ENCODE data around the gene LIPA. TPM values are rescaled to one million over a fixed set of nuclear protein-coding genes. Genes with fewer than 3 reads are reported as not detected.
"Not testable (repeated sequence)": the region's sequence is repeated elsewhere in the genome, so short reads cannot be mapped to it uniquely, and the experiment has no call there.

The LIPA gene
- total RNA-seq, 1 donor from 2014 or later: 17.0 TPM

DNA sequence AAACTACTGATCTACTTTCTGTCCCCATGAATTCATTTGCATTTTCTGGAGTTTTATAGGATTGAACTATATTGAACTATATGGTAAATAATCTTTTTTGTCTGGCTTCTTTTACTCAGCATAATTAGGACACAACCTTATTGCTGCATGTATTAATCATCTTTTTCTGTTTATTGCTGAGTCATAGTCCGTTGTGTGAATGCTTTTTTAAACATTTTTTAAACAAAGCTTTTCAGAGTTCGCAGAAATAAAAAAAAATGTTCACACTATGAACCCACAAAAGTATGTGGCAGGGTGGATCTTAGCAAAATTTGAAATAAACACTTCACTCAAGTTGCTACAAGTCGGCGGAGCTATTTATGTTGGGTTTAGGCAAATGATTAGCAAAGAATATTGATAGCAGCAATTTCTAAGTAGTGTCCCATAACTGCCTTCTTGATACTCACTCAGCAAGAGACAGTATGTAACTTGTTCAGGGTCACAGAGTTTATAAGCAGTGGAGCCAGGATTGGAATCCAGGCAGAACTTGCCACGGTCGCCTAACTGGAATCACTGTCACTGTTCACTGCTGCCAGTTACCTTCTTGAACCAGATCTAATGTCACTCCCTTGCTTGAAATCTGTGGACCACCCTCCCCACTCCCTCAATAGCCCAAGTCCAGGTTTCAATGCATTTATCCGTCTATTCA is 50.1 kb downstream of the LIPA start:
- H3K27ac Mint-ChIP-seq: no peak overlapping the region
- peaks cover 2% of the 10 kb centered on the region for H3K4me1 Mint-ChIP-seq (ENCODE audit: low read depth)
- TF ChIP-seq, protein P1, sequence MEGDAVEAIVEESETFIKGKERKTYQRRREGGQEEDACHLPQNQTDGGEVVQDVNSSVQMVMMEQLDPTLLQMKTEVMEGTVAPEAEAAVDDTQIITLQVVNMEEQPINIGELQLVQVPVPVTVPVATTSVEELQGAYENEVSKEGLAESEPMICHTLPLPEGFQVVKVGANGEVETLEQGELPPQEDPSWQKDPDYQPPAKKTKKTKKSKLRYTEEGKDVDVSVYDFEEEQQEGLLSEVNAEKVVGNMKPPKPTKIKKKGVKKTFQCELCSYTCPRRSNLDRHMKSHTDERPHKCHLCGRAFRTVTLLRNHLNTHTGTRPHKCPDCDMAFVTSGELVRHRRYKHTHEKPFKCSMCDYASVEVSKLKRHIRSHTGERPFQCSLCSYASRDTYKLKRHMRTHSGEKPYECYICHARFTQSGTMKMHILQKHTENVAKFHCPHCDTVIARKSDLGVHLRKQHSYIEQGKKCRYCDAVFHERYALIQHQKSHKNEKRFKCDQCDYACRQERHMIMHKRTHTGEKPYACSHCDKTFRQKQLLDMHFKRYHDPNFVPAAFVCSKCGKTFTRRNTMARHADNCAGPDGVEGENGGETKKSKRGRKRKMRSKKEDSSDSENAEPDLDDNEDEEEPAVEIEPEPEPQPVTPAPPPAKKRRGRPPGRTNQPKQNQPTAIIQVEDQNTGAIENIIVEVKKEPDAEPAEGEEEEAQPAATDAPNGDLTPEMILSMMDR (IDR thresholded peaks at IDR 0.05; ENCODE audit: unreplicated experiment): no peak
- no peak overlapping the region for H3K4me3 Mint-ChIP-seq (ENCODE audit: low read depth)
- no peak for DNase-seq (ENCODE audit: low spot score, unreplicated experiment)
- peaks cover 32% of the 10 kb centered on the region for H3K27me3 Mint-ChIP-seq
- no peaks in the 10 kb centered on the region for H3K36me3 Mint-ChIP-seq (ENCODE audit: insufficient read depth)
- no peaks in the 10 kb centered on the region for H3K9me3 Mint-ChIP-seq (ENCODE audit: low read depth)

DNA sequence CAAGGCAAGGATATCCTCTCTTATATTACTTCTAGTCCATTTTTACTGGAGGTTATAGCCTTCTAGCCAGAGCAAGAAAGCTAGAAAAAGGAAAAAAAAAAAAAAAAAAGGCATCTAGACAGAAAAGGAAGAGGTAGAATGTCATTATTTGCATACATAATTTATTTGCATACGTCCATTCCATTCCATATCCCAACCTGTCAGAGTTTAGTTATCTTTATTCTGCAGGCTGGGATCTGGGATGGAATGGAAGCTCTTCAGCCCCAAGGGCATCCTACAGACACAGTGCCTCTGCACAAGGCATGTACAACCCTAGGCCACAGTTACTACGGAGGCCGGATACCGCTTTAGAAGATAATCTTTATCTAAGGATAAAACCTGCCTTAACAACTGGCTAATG is 54.1 kb downstream of the LIPA start:
- Mint-ChIP-seq H3K4me3 (ENCODE audit: low read depth) (no peak overlapping the region), H3K9me3 (ENCODE audit: low read depth) (no peaks in the 10 kb centered on the region), H3K27me3 (peaks cover 64% of the 10 kb centered on the region), H3K27ac (no peak overlapping the region), H3K36me3 (ENCODE audit: insufficient read depth) (no peaks in the 10 kb centered on the region), H3K4me1 (ENCODE audit: low read depth) (peaks cover 8% of the 10 kb centered on the region)
- TF ChIP-seq, protein P1 (IDR thresholded peaks at IDR 0.05; ENCODE audit: unreplicated experiment): no peak
- no peak for DNase-seq (ENCODE audit: low spot score, unreplicated experiment)

DNA sequence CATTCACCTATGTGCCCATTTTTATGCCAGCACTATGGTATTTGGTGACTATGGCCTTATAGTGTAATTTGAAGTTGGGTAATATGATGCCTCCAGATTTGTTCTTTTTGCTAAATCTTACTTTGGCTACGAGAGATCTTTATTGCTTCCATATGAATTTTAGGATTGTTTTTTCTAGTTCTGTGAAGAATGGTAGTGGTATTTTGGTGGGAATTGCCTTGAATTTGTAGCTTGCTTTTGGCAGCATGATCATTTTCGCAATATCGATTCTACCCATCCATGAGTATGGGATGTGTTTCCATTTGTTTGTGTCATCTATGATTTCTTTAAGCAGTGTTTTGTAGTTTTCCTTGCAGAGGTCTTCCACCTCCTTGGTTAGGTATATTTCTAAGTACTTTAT is 60.3 kb downstream of the LIPA start:
- Mint-ChIP-seq H3K4me1 (ENCODE audit: low read depth) (peaks cover 13% of the 10 kb centered on the region), H3K27me3 (peaks cover 86% of the 10 kb centered on the region), H3K9me3 (ENCODE audit: low read depth) (peaks cover 14% of the 10 kb centered on the region)
- not testable (repeated sequence) for DNase-seq (ENCODE audit: low spot score, unreplicated experiment); H3K4me3 Mint-ChIP-seq (ENCODE audit: low read depth); H3K36me3 Mint-ChIP-seq (ENCODE audit: insufficient read depth); H3K27ac Mint-ChIP-seq

DNA sequence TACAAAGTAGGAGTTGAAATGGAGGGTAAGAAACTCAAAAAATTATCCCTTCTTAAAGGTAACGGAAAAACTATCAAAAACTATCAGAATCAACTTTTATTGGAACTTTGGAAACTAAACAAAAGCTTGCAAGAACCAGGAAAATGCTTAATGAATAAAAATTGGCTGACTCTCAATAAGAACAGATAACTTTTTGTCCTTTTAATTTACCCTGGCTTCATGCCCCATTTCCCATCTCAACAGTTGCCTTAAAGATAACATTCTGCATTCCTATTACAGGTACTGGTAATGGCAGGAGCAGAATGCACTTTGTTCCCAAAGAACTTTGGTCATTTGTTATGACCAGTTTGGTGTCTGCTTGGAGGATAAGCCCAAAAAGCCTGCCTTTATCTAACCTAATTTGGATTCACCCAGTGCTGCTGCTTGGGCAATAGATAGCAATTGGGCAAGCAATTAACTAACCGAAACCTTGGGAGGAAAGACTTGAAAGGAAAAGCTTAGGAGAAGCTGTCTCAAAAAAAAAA is 62.3 kb downstream of the LIPA start:
- H3K4me3 Mint-ChIP-seq (ENCODE audit: low read depth): no peak overlapping the region
- H3K27me3 Mint-ChIP-seq: peaks cover 82% of the 10 kb centered on the region
- H3K4me1 Mint-ChIP-seq (ENCODE audit: low read depth): peaks cover 25% of the 10 kb centered on the region
- peaks cover 14% of the 10 kb centered on the region for H3K9me3 Mint-ChIP-seq (ENCODE audit: low read depth)
- TF ChIP-seq, protein P1 (IDR thresholded peaks at IDR 0.05; ENCODE audit: unreplicated experiment): no peak
- H3K27ac Mint-ChIP-seq: no peak overlapping the region
- no peak for DNase-seq (ENCODE audit: low spot score, unreplicated experiment)
- peaks cover 3% of the 10 kb centered on the region for H3K36me3 Mint-ChIP-seq (ENCODE audit: insufficient read depth)

DNA sequence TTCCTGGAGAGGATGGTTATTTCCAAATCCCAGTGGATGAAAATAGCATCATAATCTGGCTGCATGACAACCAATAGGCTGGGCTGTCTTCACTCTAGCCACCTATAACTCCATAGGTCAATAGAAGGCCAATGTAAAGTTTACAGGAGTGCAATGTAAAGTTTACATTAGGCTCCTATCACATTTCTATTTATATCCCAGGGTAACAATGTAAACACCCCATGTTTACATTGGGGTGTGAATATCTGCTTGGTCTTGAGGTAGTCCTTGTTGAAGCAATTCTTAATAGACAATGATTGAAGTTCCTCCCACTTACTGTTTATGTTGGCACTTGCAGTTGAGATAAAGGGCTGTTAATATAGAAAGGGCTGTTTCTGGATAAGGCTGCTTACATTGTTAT is 65.9 kb downstream of the LIPA start:
- Mint-ChIP-seq H3K4me1 (ENCODE audit: low read depth) (peaks cover 20% of the 10 kb centered on the region), H3K4me3 (ENCODE audit: low read depth) (no peak overlapping the region)

More for the DNA sequence above, 65.9 kb downstream of the LIPA start:
- TF ChIP-seq, protein P1 (IDR thresholded peaks at IDR 0.05; ENCODE audit: unreplicated experiment): no peak
- Mint-ChIP-seq H3K9me3 (ENCODE audit: low read depth) (peaks cover under 1% of the 10 kb centered on the region), H3K36me3 (ENCODE audit: insufficient read depth) (no peaks in the 10 kb centered on the region), H3K27ac (no peak overlapping the region), H3K27me3 (peaks cover 81% of the 10 kb centered on the region)
- no peak for DNase-seq (ENCODE audit: low spot score, unreplicated experiment)
